Cerebellar cortex (tissue), 1 donor: ENCODE data around the gene TM9SF4.
"Not testable (repeated sequence)": the region's sequence is repeated elsewhere in the genome, so short reads cannot be mapped to it uniquely, and the experiment has no call there.

ENCODE experiments used
- DNase-seq: peaks from one replicate; pipeline ENCODE4 v3.0.0-alpha.2; 2015; ENCODE audit warnings: low spot score

Gene TM9SF4

GRCh38 chr20:32089637-32090362, 19.7 kb upstream of the TM9SF4 start:
- DNase-seq, result no peak

DNA sequence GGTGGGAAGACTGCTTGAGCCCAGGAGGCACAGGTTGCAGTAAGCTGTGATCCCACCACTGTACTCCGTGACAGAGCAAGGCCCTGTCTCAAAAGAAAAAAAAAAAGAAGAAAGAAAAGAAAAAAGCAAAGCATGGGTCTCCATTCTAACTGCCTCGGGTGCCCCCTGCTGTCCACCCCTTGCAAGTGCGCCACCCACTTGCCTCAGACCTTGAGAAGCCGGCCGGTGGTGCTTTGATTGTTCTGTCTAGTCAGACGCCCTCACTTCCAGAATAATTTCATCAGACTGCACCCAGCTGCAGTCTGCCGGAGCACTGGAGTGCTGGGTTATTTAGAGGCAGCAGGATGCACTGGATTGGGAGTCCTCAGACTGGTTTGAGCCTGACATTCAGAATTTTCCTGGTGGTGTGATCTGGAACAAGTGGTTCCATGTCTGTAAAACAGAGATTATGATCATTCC, 17.6 kb upstream of the TM9SF4 start:
- DNase-seq, result peak; percentile 78

- no peak for DNase-seq
These were observed 10.7 kb upstream of the TM9SF4 start for GRCh38 chr20:32098786-32099185.

- no peak for DNase-seq
These were observed 611 bp upstream of the TM9SF4 start for GRCh38 chr20:32108814-32109391.

DNA sequence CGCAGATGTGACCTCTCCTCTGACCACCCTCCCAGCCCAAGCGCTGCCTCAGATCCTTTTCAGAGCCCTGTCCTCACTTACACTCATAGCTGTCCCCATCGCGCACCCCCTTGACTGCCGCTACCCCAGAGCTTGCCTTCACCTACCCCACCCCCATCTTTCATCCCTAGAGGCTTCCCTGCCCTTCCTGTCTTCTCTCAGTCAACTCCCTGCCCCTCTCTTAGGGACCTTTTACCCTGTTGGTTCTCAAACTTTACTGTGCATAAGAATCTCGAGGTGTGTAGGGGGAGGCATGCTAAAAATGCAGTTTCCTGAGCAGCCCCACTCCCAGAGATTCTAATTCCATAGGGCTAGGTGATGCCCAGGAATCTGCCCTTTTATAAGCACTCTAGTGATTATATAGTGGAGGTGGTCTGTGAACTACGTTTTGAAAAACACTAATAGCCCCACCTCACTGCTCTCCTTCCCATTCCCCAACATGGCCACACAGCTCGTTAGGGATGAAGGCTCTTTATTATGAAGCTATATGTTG, 725 bp downstream of the TM9SF4 start:
- DNase-seq, result no peak

DNA sequence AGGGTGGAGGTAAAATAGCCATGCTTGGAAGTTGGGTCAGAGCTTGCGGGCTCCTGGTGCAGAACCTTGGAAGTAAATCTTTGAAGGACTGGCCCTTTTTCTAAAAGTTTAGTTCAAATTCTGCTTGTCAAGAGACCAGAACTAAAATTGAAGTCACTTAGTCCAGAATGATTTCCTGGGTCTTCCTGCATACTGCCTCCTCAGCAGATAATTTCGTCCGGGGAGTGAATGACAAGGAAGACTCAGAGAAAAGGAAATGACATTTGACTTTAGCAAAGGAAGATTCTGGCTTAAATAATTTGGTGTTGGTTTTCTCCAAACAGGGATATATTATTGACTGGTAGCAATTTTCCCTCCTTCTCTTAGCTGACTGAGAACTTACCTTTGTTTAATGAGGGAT, 1.2 kb downstream of the TM9SF4 start:
- DNase-seq, result no peak

GRCh38 chr20:32111156-32111686, 1.7 kb downstream of the TM9SF4 start:
- no peak for DNase-seq

GRCh38 chr20:32111753-32112152, 2.2 kb downstream of the TM9SF4 start:
- no peak for DNase-seq

DNA sequence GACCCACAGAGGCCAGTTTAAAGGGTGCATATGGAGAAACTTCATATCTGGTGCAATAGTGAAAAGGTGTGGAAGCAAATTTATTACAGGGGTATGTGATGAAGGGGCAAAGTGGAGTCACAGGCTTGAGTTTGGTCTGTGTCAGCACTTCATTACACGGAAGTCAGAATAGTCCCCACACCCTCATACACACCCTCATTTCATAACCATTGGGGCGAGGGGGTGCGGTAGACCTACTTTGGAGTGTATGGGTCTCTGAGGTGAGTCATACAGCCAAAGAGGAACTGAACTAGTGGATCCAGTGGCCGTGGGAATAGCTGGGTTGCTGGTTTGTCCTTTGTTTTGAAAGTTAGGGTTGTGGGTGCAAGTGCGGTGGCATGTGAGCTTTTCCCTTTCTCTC, 3.3 kb downstream of the TM9SF4 start:
- DNase-seq, result no peak

GRCh38 chr20:32113591-32114260, 4.2 kb downstream of the TM9SF4 start:
- DNase-seq, result no peak

DNA sequence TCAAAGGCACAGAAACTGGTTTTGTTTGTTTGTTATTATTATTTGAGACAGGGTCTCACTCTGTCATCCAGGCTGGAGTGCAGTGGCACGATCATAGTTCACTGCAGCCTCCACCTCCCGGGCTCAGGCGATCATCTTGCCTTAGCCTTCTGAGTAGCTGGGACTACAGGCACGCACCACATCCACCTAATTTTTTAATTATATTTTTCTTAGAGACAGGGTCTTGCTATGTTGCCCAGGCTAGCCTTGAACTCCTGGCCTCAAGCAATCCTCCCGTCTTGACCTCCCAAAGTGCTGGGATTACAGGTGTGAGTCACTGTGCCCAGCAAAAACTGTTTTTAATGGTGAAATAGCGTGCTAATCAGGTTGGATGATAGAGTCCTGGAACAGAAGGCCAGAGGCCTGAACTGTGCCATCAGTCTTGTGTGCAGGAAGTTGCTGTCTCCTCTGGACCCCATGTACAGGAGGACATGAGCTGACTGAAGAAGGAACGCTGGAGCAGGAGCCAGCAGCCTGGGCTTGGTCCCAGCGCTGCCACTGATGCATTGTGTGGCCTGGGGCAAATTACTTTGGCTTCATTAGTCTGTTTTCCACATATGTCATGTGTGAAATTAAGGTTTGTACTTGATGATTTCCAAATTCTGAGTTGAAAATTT, 4.9 kb downstream of the TM9SF4 start:
- no peak for DNase-seq

DNA sequence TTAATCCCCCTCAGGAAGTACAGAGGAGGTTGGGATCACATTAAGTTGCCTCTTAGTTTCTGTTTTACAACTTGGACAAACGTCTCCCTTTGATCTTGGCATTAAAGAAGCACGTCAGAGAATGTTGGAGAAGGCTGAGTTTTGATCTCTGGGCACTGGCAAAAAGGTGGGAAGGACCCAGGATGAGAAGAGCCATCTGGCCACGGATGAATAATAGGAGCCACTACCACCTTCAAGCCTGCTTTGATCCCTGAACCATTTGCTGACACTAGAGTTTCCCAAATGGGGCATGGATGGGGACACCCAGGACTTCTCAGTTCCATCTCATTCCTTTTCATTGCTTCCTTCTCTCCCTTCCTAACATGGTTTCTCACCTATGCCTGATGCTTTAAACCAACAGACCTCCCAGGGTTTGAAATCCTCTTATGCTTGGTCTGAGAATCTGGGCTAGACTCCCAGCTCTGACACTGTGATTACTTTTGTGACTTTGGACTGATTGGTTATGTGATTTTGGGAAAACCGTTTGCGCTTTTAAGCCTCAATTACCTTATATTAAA, 5.8 kb downstream of the TM9SF4 start:
- DNase-seq, result no peak

DNA sequence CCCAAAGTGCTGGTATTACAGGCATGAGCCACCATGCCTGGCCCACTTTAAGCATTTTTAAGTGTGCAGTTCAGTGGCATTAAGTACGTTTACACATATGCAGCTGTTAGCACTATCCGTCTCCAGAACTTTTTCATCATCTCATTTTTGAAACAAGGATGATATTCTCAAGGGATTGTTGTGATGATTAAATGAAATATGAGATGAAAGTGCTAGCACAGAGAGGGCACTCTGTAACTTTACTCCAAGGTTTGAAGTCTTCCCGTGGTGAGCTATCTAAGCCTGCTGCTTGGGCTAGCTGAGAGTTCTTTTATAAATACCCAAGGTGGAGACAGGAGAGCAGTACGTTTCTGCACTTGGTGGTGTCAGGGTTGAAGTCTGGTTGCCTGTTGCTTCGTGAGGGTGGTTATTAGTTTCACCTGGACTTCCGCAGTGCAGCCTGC, 6.6 kb downstream of the TM9SF4 start:
- no peak for DNase-seq

DNA sequence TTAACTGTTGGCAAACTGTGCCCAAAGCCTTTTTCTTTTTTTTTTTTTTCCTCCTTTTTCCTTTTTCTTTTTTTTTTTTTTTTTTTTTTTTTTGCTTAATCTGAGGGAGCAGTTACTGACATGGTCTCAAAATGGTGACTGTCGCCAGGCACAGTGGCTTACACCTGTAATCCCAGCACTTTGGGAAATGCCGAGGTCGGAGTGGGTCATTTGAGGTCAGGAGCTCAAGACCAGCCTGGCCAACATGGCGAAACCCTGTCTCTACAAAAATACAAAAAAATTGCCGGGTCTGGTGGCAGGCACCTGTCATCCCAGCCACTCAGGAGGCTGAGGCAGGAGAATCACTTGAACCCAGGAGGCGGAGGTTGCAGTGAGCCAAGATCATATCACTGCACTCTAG, 7.3 kb downstream of the TM9SF4 start:
- not testable (repeated sequence) for DNase-seq

DNA sequence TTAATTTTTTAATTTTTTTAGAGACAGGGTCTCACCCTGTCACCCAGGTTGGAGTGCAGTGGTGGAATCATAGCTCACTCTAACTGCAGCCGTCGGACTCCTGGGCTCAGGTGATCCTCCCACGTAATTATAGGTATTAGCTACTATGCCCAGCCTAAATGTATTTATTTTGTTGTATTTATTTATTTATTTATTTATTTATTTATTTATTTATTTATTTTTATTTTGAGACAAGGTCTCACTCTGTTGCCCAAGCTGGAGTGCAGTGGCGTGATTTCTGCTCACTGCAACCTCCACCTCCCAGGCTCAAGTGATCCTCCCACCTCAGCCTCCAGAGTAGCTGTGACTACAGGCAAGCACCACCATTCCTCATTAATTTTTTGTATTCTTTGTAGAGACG, 8.9 kb downstream of the TM9SF4 start:
- DNase-seq, result not testable (repeated sequence)

DNA sequence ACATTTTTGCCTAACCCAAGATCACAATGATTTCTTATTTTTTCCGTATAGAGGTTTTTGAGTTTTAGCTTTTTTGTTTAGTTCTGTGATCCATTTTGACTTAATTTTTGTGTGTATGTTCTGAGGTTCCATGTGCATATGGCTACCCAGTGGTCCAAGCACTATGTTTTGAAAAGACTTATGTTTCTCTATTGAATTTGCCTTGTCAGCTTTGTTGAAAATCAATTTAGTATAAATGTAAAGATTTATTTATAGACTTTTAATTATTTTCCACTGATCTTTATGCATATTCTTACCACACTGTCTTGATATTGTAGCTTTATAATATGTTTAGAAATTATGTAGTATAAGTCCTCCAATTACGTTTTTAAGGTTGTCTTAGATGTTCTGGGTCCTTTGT, 10.2 kb downstream of the TM9SF4 start:
- no peak for DNase-seq

DNA sequence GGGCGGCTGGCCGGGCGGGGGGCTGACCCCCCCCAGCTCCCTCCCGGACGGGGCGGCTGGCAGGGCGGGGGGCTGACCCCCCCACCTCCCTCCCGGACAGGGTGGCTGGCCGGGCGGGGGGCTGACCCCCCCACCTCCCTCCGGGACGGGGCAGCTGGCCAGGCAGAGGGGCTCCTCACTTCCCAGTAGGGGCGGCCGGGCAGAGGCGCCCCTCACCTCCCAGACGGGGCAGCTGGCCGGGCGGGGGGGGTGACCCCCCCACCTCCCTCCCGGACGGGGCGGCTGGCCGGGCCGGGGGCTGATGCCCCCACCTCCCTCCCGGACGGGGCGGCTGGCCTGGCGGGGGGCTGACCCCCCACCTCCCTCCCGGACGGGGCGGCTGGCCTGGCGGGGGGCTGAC, 12.4 kb downstream of the TM9SF4 start:
- not testable (repeated sequence) for DNase-seq

- DNase-seq, result no peak
These were observed 13.6 kb downstream of the TM9SF4 start for GRCh38 chr20:32123088-32123487.

GRCh38 chr20:32124916-32125454, 15.5 kb downstream of the TM9SF4 start:
- no peak for DNase-seq

GRCh38 chr20:32125506-32125905, 16.0 kb downstream of the TM9SF4 start:
- DNase-seq, result no peak

GRCh38 chr20:32126919-32127318, 17.4 kb downstream of the TM9SF4 start:
- no peak for DNase-seq

GRCh38 chr20:32127347-32127746, 17.8 kb downstream of the TM9SF4 start:
- no peak for DNase-seq
